Astrocyte (in vitro differentiated cells and primary cell): ENCODE data around the gene KPNA3.

Experiments used
- EZH2 ChIP-seq: IDR thresholded peaks from 2 replicates; pipeline ENCODE4 v1.6.1; 2012; ENCODE audit warnings: mild to moderate bottlenecking, low read length, inconsistent platforms; ENCODE audit not compliant: insufficient read depth
- TF ChIP-seq, protein P1 (sequence below): IDR thresholded peaks from 2 replicates; pipeline ENCODE4 v1.5.1; 2011; ENCODE audit warnings: low read depth, mild to moderate bottlenecking, inconsistent platforms, low read length, moderate library complexity; ENCODE audit not compliant: insufficient read depth

DNA sequence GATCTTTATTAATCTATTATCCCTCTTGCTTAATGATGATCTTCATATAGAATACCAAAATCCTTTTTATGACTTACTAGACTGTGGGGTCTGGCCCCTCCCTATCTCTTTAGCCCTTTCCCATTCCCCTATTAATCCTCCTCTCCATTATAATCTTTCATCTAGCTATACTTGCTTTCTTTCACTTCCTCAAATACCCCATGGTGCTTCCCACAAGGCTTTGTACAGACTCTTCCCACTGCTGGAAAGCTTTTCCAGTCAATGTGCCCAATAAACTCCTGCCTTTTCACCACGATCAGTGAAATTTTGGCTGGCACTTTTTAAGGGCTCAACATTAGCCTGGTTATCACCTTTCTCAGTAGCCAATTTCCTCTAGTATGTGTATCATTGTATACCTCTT lies 98.0 kb downstream of the KPNA3 start:
- TF ChIP-seq, protein P1, sequence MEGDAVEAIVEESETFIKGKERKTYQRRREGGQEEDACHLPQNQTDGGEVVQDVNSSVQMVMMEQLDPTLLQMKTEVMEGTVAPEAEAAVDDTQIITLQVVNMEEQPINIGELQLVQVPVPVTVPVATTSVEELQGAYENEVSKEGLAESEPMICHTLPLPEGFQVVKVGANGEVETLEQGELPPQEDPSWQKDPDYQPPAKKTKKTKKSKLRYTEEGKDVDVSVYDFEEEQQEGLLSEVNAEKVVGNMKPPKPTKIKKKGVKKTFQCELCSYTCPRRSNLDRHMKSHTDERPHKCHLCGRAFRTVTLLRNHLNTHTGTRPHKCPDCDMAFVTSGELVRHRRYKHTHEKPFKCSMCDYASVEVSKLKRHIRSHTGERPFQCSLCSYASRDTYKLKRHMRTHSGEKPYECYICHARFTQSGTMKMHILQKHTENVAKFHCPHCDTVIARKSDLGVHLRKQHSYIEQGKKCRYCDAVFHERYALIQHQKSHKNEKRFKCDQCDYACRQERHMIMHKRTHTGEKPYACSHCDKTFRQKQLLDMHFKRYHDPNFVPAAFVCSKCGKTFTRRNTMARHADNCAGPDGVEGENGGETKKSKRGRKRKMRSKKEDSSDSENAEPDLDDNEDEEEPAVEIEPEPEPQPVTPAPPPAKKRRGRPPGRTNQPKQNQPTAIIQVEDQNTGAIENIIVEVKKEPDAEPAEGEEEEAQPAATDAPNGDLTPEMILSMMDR: no peak
- TF ChIP-seq EZH2: no peak
